Breast epithelium (tissue), 3 donors: ENCODE data around the gene SSRP1.

Experiments
- CTCF ChIP-seq, 3 donors: fragments of 450-650 bp; IDR thresholded peaks; one replicate each; pipeline ENCODE4 v1.5.1; 2016 to 2017; ENCODE audit warnings: antibody characterized with exemption in 3 of 3, mild to moderate bottlenecking in 3 of 3, moderate library complexity in 3 of 3
- POLR2A ChIP-seq: fragments of 450-650 bp; IDR thresholded peaks from one replicate; pipeline ENCODE4 v1.6.1; 2016; ENCODE audit warnings: antibody characterized with exemption, mild to moderate bottlenecking, moderate library complexity

GRCh38 chr11:57301711-57302423 is 33.8 kb downstream of the SSRP1 start:
- TF ChIP-seq CTCF (IDR thresholded peaks at IDR 0.05) (no peak), POLR2A (no peak)
